Mononuclear cell (primary cell): ENCODE results near the gene GPR65. TPM values are rescaled to one million over a fixed set of nuclear protein-coding genes. Genes with fewer than 3 reads are reported as not detected.

Experiments used
- H3K27me3 ChIP-seq: 2 replicates; pipeline ENCODE4 v1.6.0; 2011; ENCODE audit warnings: low read length, control low read depth; ENCODE audit not compliant: insufficient read depth
- H3K4me1 ChIP-seq: 2 replicates; pipeline ENCODE4 v1.5.1; 2011; ENCODE audit warnings: mild to moderate bottlenecking, low read length, control low read depth; ENCODE audit not compliant: insufficient read depth
- H3K4me3 ChIP-seq: 2 replicates; pipeline ENCODE4 v1.5.1; 2011; ENCODE audit warnings: mild to moderate bottlenecking, low read length, moderate library complexity
- H3K9me3 ChIP-seq: 2 replicates; pipeline ENCODE4 v1.5.1; 2011; ENCODE audit warnings: low read depth, mild to moderate bottlenecking, control low read depth, low read length
- total RNA-seq: library from RNA; depleted of rRNA; stranded (reverse); fragments of >200 nt; gene quantifications from one replicate; pipeline ENCODE4 v1.2.3, GENCODE V29; 2012

Gene GPR65, protein sequence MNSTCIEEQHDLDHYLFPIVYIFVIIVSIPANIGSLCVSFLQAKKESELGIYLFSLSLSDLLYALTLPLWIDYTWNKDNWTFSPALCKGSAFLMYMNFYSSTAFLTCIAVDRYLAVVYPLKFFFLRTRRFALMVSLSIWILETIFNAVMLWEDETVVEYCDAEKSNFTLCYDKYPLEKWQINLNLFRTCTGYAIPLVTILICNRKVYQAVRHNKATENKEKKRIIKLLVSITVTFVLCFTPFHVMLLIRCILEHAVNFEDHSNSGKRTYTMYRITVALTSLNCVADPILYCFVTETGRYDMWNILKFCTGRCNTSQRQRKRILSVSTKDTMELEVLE
- 30.2 TPM for total RNA-seq

DNA sequence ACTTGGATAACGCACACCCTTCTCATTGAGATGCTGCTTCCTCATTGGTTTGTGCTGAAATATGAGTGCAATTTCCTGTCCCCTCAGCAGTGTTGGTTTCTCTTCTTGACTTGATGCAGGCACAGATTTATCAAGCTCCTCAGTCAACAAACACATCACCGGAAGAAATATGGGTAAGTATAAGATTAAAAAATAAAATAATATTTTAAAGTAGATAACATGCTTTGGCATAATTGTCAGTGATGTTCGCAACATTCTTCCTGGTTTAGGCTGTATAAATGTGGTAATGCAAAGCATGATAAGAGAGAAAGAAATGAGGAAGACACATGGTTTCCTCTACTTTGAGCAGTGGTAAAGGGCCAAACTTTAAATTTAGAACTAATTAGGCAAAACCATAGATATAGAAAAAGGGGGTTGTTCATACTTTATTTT, at the start of gene GPR65:
GPR65 (plus strand) TSS at position 86 of the 432 bp plus-strand sequence. CDS start 5,713 bp downstream, outside the sequence.
- no peaks in the 10 kb centered on the region for H3K9me3 ChIP-seq
- no peaks in the 10 kb centered on the region for H3K27me3 ChIP-seq
- peak within 1 kb of the TSS; percentile 60 for H3K4me3 ChIP-seq
- H3K4me1 ChIP-seq = peaks cover 50% of the 10 kb centered on the region

DNA sequence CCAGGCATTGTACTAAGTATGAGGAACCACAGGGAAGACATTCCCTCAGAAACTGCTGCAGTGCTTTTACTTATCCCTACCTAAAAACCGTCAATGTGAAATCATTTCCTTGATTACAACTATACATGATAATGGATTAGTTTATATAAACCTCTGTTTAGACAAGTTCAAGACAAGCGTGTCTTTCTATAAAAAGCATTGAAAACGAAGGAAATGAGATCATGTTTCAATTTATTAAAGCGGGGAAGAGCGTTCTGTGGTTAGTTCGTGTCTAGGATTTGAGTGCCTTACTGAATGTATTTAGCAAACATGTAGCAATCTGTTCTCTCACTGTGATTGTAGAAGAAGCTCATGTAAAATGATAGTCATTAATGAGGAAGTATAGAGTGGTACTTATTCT, 49.4 kb upstream of the GPR65 start:
- H3K4me1 ChIP-seq = peaks cover 3% of the 10 kb centered on the region
- no peaks in the 10 kb centered on the region for H3K9me3 ChIP-seq
- H3K4me3 ChIP-seq = no peak overlapping the region
- H3K27me3 ChIP-seq = no peaks in the 10 kb centered on the region

DNA sequence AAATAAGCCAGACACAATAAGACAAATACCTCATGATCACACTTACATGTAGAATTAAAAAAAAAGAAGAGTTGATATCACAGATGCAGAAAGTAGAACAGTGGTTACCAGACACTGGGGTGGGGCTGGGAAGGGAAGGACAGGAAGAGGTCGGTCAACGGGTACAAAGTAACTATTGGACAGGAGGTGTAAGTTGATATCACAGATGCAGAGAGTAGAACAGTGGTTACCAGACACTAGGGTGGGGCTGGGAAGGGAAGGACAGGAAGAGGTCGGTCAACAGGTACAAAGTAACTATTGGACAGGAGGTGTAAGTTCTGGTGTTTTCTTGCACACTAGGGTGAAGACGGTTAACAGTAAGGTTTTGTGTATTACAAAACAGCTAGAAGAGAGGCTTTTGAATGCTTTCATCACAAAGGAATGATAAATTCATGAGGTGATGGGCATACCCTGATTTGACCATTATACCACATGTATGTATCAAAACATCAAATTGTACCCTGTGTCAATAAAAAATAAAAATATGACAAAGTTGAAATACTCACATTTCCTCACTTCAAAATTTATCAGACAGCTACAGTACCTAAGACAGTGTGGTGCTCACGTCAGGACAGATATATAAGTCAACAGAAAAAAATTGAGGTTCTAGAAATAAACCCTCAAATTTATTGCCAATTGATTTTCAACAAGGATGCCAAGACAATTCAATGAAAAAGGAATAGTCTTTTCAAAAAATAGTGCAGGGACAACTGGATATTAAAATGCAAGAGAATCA, 44.7 kb upstream of the GPR65 start:
- Histone ChIP-seq H3K9me3 (no peaks in the 10 kb centered on the region), H3K27me3 (no peaks in the 10 kb centered on the region), H3K4me3 (no peak overlapping the region), H3K4me1 (peaks cover 3% of the 10 kb centered on the region)

DNA sequence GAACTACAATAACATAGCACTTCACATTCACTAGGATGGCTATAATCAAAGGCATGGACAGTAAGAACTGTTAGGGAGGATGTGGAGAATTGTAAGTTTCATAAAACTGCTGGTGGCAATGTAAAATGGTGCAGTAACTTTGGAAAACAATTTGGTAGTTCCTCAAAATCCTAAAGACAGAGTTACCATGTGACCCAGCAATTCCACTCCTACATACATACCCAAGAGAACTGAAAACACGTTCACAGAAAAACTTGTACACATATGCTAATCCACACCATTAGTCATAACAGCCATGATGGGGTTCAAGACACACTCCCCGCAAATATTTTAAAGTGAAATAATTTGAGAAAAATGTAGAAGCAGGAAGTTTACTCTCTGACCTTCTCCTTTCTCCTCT, 43.7 kb upstream of the GPR65 start:
- no peaks in the 10 kb centered on the region for H3K9me3 ChIP-seq
- no peak overlapping the region for H3K4me3 ChIP-seq
- no peaks in the 10 kb centered on the region for H3K27me3 ChIP-seq
- H3K4me1 ChIP-seq = no peaks in the 10 kb centered on the region

DNA sequence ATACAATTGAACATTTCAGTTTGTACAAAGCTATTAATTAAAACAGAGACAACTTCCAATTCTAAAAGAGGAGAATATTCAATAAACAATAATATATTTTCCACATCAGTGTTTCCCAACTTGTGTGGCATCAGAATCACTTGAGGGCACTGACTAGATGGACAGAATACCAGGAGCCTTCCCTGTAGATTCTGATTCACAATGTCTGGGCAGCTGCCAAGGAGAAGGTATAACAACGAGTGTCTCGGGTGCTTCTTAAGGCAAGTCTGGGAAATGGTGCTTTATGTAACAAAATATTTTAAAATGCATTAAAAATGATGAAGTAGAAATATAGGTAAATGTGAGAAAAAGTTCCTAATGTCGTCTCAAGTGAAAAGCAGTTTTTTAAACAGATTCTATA, 38.1 kb upstream of the GPR65 start:
- Histone ChIP-seq H3K4me3 (no peak overlapping the region), H3K27me3 (no peaks in the 10 kb centered on the region), H3K4me1 (no peaks in the 10 kb centered on the region), H3K9me3 (no peaks in the 10 kb centered on the region)

DNA sequence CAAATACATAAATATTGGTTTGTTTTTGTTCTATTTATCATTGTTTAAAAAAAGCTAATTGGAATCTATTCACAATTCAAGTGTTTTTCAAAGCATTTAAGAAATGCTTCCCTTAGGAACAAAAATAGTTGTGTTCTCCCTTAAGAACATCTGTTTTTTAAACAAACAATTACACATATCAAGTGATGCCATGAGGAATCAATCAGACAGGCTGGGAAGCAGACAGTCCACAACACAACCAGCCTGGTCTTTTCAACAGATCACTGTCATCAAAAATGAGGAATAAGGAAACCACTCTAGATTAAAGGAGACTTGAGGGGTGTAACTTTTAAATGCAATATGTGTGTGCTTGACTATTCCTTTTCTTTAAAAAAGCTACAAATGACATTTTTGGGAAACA, 37.4 kb upstream of the GPR65 start:
- Histone ChIP-seq H3K4me3 (no peak overlapping the region), H3K9me3 (no peaks in the 10 kb centered on the region), H3K4me1 (no peaks in the 10 kb centered on the region), H3K27me3 (no peaks in the 10 kb centered on the region)

DNA sequence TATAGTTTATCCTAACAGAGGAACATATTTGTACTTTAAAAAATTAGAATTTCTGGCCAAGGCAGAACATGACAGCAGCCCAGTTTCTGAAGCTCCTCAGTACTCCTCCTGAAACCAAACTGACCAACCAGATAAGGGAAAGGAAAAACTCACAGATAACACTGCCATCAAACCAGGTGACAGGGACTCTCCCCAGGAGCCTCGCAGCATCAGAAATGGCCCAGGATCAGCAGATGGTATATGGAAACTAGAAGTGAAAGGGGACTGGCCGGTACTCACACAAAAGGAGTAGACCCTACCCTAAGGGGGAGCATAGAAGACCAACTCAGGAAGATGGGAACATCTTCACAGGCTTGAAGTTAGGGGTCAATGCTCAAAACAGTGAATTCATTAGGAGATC, 33.9 kb upstream of the GPR65 start:
- Histone ChIP-seq H3K27me3 (no peaks in the 10 kb centered on the region), H3K4me1 (no peaks in the 10 kb centered on the region), H3K4me3 (no peak overlapping the region), H3K9me3 (no peaks in the 10 kb centered on the region)

DNA sequence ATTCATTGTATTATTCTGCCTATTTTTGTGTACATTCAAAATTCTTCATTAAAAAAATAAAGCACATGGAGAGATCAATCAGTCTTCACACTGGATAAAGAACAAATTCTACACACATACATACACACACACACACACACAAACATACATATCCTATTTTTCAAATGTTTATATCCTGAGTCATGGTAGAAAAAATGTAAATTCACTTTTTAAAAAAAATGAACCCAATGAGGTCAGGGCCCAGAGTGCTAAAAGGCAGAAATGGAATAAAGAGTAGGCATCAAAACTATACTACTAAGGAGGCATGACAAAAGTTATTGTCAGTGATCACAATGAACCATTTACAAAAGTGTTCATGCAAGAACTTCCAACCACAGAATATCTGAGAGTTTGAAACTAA, 29.3 kb upstream of the GPR65 start:
- Histone ChIP-seq H3K9me3 (no peaks in the 10 kb centered on the region), H3K4me3 (no peak overlapping the region), H3K27me3 (no peaks in the 10 kb centered on the region), H3K4me1 (no peaks in the 10 kb centered on the region)

DNA sequence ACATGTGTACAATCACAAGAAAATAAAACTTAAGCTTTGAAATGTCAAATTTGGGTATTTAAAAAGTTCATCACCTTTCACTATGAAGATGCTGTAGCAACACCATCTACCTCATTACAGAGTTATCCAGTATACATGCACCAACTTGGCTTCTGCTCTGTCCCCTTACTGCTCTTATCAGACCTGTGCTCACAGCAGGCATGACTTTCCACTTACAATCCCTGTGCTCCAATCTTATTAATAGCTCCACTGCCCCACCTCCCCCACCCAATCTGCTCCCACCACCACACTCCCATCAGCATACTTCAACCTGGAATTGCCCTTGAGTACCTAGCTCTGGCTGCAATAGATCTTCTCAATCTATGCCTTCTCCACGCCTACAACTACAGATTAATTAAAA, 25.2 kb upstream of the GPR65 start:
- Histone ChIP-seq H3K27me3 (no peaks in the 10 kb centered on the region), H3K9me3 (no peaks in the 10 kb centered on the region), H3K4me1 (no peaks in the 10 kb centered on the region), H3K4me3 (no peak overlapping the region)

DNA sequence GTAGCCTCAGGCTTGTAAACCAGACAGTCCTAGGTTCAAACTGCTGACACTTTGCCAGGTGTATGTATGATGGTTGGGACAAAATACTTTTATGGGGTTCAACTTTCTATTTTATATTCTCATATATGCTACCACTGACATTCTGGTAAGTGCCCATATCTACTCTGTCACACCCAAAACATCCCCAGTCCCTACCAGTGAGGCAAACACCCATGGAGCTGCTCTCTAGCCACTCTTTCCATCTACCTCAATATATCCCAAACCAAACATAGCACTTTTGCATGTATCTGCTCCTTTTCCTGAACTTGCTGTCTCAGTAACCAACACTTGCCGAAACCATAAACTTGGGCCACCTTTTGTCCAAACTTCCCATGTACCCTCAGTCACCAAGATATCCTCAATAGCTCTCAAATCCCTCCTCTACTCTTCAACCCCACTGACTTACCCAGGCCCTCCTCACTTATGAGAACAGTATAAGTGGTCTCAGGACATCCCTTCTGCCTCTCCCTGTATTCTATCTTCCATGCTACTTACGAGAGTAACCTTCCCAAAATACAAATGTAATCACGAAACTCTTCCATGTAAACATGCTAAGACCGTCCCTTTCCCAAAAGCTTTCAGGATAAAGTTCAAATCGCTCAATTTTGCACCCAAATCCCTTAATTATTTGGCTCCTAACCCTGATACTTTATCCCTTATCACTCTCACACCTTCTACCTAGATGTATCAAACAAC, 15.5 kb upstream of the GPR65 start:
- no peaks in the 10 kb centered on the region for H3K27me3 ChIP-seq
- no peak overlapping the region for H3K4me3 ChIP-seq
- H3K9me3 ChIP-seq = no peaks in the 10 kb centered on the region
- peaks cover 37% of the 10 kb centered on the region for H3K4me1 ChIP-seq

DNA sequence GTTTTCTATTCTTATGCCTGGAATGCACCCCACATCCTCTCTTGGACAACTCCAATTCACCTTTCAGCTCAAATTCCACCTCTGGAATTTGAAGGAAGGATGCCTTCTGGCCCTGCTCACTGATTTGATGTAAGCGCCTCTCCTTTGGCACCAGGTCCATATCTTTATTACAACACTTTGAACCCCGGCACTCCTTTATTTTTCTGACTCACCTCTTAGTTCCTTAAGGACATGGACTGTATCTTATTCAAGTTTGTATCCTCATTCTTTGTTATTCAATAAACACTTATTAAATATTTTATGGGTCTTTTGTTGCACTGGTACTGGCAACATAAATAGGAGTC, 15.0 kb upstream of the GPR65 start:
- Histone ChIP-seq H3K4me1 (peaks cover 40% of the 10 kb centered on the region), H3K9me3 (no peaks in the 10 kb centered on the region), H3K27me3 (no peaks in the 10 kb centered on the region), H3K4me3 (no peak overlapping the region)

DNA sequence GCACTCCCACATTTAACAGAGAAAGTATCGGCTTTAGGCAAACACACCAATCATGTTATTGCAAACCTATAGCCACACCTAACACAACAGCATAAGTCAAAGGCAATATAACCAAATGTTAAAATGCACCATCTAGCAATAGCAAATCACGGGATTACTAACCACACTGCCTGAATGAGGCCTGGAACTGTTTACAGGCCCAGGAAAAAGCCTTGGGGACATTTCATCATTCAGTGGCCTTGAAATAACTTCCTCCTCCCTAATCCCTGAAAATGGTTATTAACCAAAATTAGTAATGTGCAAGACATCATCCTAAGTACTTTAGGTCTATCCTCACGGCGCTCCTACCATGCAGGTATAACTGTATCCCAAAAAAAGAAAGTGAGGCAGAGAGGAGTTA, 14.3 kb upstream of the GPR65 start:
- Histone ChIP-seq H3K4me3 (no peak overlapping the region), H3K27me3 (no peaks in the 10 kb centered on the region), H3K4me1 (peaks cover 48% of the 10 kb centered on the region), H3K9me3 (no peaks in the 10 kb centered on the region)

DNA sequence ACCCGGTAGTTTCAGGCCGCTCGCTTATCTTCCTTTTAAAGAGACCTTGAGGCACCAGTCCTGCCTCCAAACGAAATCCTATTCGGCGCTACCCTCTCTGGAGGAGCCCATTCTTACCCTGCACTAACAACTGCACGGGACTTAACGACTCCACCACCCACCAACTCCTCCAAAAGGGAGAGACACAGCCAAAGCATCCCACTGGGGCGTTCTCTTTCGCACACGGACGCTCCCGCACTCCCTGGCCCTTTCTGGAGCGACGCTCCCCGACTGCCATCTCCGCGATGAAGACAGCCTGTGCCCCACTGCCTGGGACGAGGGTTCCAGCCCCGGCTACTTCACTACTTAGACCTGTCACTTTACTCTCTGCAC, 12.6 kb upstream of the GPR65 start:
- Histone ChIP-seq H3K4me3 (peak overlapping the region; percentile 66), H3K4me1 (peaks cover 54% of the 10 kb centered on the region), H3K9me3 (no peaks in the 10 kb centered on the region), H3K27me3 (no peaks in the 10 kb centered on the region)

DNA sequence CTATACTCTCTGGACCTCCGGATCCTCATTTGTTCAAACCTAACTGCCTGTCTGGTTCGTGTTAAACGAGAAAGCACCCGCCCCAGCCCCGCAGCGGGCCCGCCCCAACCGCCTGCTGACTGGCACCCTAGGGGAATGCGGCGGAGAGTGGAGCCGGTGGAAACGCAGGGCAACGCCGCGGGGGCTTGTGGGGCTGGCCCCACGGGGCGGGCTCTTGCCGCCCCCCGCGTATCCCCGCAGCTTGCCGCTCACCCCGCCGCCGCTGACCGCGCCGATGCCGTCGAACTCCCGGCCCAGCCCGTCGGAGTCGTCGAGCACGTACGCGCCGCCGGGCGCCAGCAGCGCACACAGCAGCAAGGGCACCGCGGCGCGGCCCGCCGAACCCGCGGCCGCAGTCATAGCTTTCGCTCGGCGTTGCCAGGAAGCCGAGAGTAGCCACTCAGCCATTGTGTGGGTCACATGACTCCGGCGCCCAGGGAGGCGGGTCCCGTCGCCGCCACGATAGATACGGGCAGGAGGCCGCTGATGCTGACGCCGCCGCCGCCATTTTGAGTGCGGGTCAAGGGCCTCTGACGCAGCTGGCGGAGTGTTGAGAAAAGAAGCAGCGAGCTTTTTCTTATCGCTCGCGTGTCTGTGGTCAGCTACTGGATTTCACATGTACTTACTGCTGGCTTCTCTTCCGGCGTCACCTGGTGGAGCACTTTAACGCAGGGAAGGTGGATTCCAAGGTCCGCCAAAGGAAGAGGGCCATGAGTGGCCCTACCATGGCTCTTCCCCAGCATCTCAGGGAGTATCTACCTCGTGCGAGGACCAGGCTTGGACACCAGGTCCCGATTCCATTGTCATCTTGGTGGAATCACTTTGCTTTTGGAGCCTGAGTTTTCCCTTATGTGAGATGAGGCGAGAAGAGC, 12.0 kb upstream of the GPR65 start, which contains the start of gene GALC:
GALC (minus strand) TSS at position 465 of the 911 bp plus-strand sequence; CDS start at position 447, 18 bp downstream.
- Histone ChIP-seq H3K4me3 (peak within 1 kb of the TSS; percentile 66), H3K9me3 (no peaks in the 10 kb centered on the region), H3K27me3 (no peaks in the 10 kb centered on the region), H3K4me1 (peaks cover 54% of the 10 kb centered on the region)
